Trophoblast cell (in vitro differentiated cells and primary cell): ENCODE results near the gene ZNF618.

Experiments
- DNase-seq, 2 donors: peaks; one replicate each; pipeline ENCODE4 v3.0.0-alpha.2; 2016
- H2AFZ ChIP-seq: 2 replicates; pipeline ENCODE4 v1.6.1; 2013; ENCODE audit warnings: low read length, moderate library complexity, mild to moderate bottlenecking; ENCODE audit not compliant: insufficient read depth, poor library complexity
- H2AK5ac ChIP-seq: 2 replicates; pipeline ENCODE4 v1.6.1; 2013; ENCODE audit warnings: mild to moderate bottlenecking, low read length
- H2BK120ac ChIP-seq: 2 replicates; pipeline ENCODE4 v1.6.1; 2013; ENCODE audit warnings: low read length, mild to moderate bottlenecking, moderate library complexity; ENCODE audit not compliant: insufficient read depth, poor library complexity
- H2BK12ac ChIP-seq: 2 replicates; pipeline ENCODE4 v1.6.1; 2013; ENCODE audit warnings: mild to moderate bottlenecking, low read length, moderate library complexity
- H2BK5ac ChIP-seq: 2 replicates; pipeline ENCODE4 v1.6.1; 2013; ENCODE audit warnings: low read length, low read depth, moderate library complexity, mild to moderate bottlenecking; ENCODE audit not compliant: poor library complexity
- H3K14ac ChIP-seq: 2 replicates; pipeline ENCODE4 v1.6.1; 2013; ENCODE audit warnings: mild to moderate bottlenecking, low read length
- H3K18ac ChIP-seq: 2 replicates; pipeline ENCODE4 v1.6.1; 2013; ENCODE audit warnings: mild to moderate bottlenecking, low read length
- H3K23ac ChIP-seq: 2 replicates; pipeline ENCODE4 v1.6.1; 2013; ENCODE audit warnings: low read length
- H3K27ac ChIP-seq: 2 replicates; pipeline ENCODE4 v1.5.1; 2013; ENCODE audit warnings: low read depth, mild to moderate bottlenecking, inconsistent platforms, low read length, moderate library complexity
- H3K27me3 ChIP-seq: 2 replicates; pipeline ENCODE4 v1.6.1; 2013; ENCODE audit warnings: inconsistent platforms, mild to moderate bottlenecking, low read length, moderate library complexity; ENCODE audit not compliant: insufficient read depth
- H3K36me3 ChIP-seq, 2 experiments: 1 replicate in 1 of 2; 2 replicates in 1 of 2; pipeline ENCODE4 v1.6.1; 2013; ENCODE audit warnings: low read length in 2 of 2, mild to moderate bottlenecking in 2 of 2, moderate library complexity in 1 of 2; ENCODE audit not compliant: insufficient read depth in 2 of 2, control insufficient read depth in 1 of 2
- H3K4ac ChIP-seq: 2 replicates; pipeline ENCODE4 v1.6.1; 2013; ENCODE audit warnings: low read depth, mild to moderate bottlenecking, low read length, moderate library complexity
- H3K4me1 ChIP-seq, 2 experiments: 1 replicate in 1 of 2; 2 replicates in 1 of 2; pipeline ENCODE4 v1.6.1; 2013; ENCODE audit warnings: low read length in 2 of 2, mild to moderate bottlenecking in 2 of 2, moderate library complexity in 1 of 2; ENCODE audit not compliant: insufficient read depth in 2 of 2, control insufficient read depth in 1 of 2
- H3K4me2 ChIP-seq: 2 replicates; pipeline ENCODE4 v1.6.1; 2013; ENCODE audit warnings: inconsistent platforms, mild to moderate bottlenecking, low read length, moderate library complexity
- H3K4me3 ChIP-seq: 2 replicates; pipeline ENCODE4 v1.5.1; 2013; ENCODE audit warnings: mild to moderate bottlenecking, low read depth, low read length, inconsistent platforms
- H3K79me1 ChIP-seq: one replicate; pipeline ENCODE4 v1.6.1; 2013; ENCODE audit warnings: low read length
- H3K79me2 ChIP-seq: 2 replicates; pipeline ENCODE4 v1.6.1; 2013; ENCODE audit warnings: low read length, mild to moderate bottlenecking; ENCODE audit not compliant: control insufficient read depth, insufficient read depth, poor library complexity
- H3K9ac ChIP-seq: 2 replicates; pipeline ENCODE4 v1.6.1; 2013; ENCODE audit warnings: mild to moderate bottlenecking, low read length
- H3K9me3 ChIP-seq: 2 replicates; pipeline ENCODE4 v1.6.1; 2013; ENCODE audit warnings: low read depth, mild to moderate bottlenecking, control low read depth, inconsistent platforms, low read length; ENCODE audit not compliant: insufficient read depth
- H4K12ac ChIP-seq: 2 replicates; pipeline ENCODE4 v1.6.1; 2013; ENCODE audit warnings: low read depth, mild to moderate bottlenecking, low read length, moderate library complexity
- H4K8ac ChIP-seq: 2 replicates; pipeline ENCODE4 v1.6.1; 2013; ENCODE audit warnings: low read depth, mild to moderate bottlenecking, low read length, moderate library complexity
- H4K91ac ChIP-seq: one replicate; pipeline ENCODE4 v1.6.1; 2013; ENCODE audit warnings: low read depth, mild to moderate bottlenecking, low read length, moderate library complexity
- WGBS: extraction: QIAGEN DNeasy Blood & Tissue Kit; methylation state at CpG from one replicate; pipeline ENCODE4 v1.1.7; 2013; ENCODE audit warnings: missing lambda C conversion rate; ENCODE audit not compliant: insufficient read length, insufficient coverage; ENCODE audit errors: extremely low coverage; 5-methylcytosine and 5-hydroxymethylcytosine counted together

The ZNF618 gene

GRCh38 chr9:114002271-114002985 lies 126.3 kb downstream of the ZNF618 start:
- no peak overlapping the region for H2BK120ac ChIP-seq
- H3K4me3 ChIP-seq, result no peak overlapping the region
- peaks cover 9 to 10% of the 10 kb centered on the region in 2 experiments for H3K36me3 ChIP-seq
- H3K4me2 ChIP-seq, result no peak overlapping the region
- no peaks in the 10 kb centered on the region for H3K79me2 ChIP-seq
- H2AK5ac ChIP-seq, result no peak overlapping the region
- peaks cover 9% of the 10 kb centered on the region for H3K9me3 ChIP-seq
- no CpG with 5 or more reads among the region's 14 CpGs for WGBS
- no peak overlapping the region for H3K4ac ChIP-seq
- H3K18ac ChIP-seq, result no peak overlapping the region
- H3K9ac ChIP-seq, result no peak overlapping the region
- H3K4me1 ChIP-seq, result no peaks in the 10 kb centered on the region
- no peak for DNase-seq
- H2BK5ac ChIP-seq, result no peak overlapping the region
- no peak overlapping the region for H4K8ac ChIP-seq
- H3K27ac ChIP-seq, result no peak overlapping the region
- no peaks in the 10 kb centered on the region for H3K27me3 ChIP-seq
- H3K14ac ChIP-seq, result no peak overlapping the region
- no peak overlapping the region for H2BK12ac ChIP-seq
- no peak overlapping the region for H3K23ac ChIP-seq
- no peak overlapping the region for H4K91ac ChIP-seq
- no peak overlapping the region for H2AFZ ChIP-seq
- H3K79me1 ChIP-seq, result no peaks in the 10 kb centered on the region
- H4K12ac ChIP-seq, result no peak overlapping the region

GRCh38 chr9:114002986-114003350 lies 126.9 kb downstream of the ZNF618 start:
- no peak overlapping the region for H2AK5ac ChIP-seq
- no peak overlapping the region for H3K27ac ChIP-seq
- H3K4me1 ChIP-seq, result no peaks in the 10 kb centered on the region
- peaks cover 9% of the 10 kb centered on the region for H3K9me3 ChIP-seq
- H4K91ac ChIP-seq, result no peak overlapping the region
- no peak overlapping the region for H3K4ac ChIP-seq
- no peaks in the 10 kb centered on the region for H3K79me1 ChIP-seq
- H2AFZ ChIP-seq, result no peak overlapping the region
- H3K27me3 ChIP-seq, result no peaks in the 10 kb centered on the region
- H3K4me2 ChIP-seq, result no peak overlapping the region
- no peak overlapping the region for H3K4me3 ChIP-seq
- no peak overlapping the region for H4K12ac ChIP-seq
- WGBS, result no CpG with 5 or more reads among the region's 5 CpGs
- no peak overlapping the region for H3K23ac ChIP-seq
- no peak overlapping the region for H2BK12ac ChIP-seq
- H4K8ac ChIP-seq, result no peak overlapping the region
- no peak overlapping the region for H2BK5ac ChIP-seq
- peaks cover 9 to 10% of the 10 kb centered on the region in 2 experiments for H3K36me3 ChIP-seq
- no peak overlapping the region for H3K9ac ChIP-seq
- H3K14ac ChIP-seq, result no peak overlapping the region
- H3K79me2 ChIP-seq, result no peaks in the 10 kb centered on the region
- no peak overlapping the region for H2BK120ac ChIP-seq
- DNase-seq, result no peak
- no peak overlapping the region for H3K18ac ChIP-seq

- Histone ChIP-seq H3K9me3 (peaks cover 9% of the 10 kb centered on the region), H3K27me3 (no peaks in the 10 kb centered on the region), H3K4me1 (no peaks in the 10 kb centered on the region), H2AK5ac (no peak overlapping the region), H3K23ac (no peak overlapping the region), H3K4me3 (no peak overlapping the region), H3K4ac (no peak overlapping the region), H2BK5ac (no peak overlapping the region), H2AFZ (no peak overlapping the region), H3K9ac (no peak overlapping the region), H4K91ac (no peak overlapping the region), H3K27ac (no peak overlapping the region), H2BK12ac (no peak overlapping the region), H2BK120ac (no peak overlapping the region), H3K79me1 (no peaks in the 10 kb centered on the region), H3K14ac (no peak overlapping the region), H3K79me2 (no peaks in the 10 kb centered on the region), H4K8ac (no peak overlapping the region), H3K4me2 (no peak overlapping the region), H4K12ac (no peak overlapping the region), H3K36me3 (peaks cover 9 to 10% of the 10 kb centered on the region in 2 experiments), H3K18ac (no peak overlapping the region)
- no CpG with 5 or more reads among the region's 7 CpGs for WGBS
- DNase-seq, result no peak
These were observed 127.2 kb downstream of the ZNF618 start for GRCh38 chr9:114003351-114003750.

GRCh38 chr9:114003758-114004157 lies 127.6 kb downstream of the ZNF618 start:
- no peak overlapping the region for H3K27ac ChIP-seq
- no peak overlapping the region for H3K14ac ChIP-seq
- WGBS, result no CpG with 5 or more reads among the region's 5 CpGs

More at GRCh38 chr9:114003758-114004157, 127.6 kb downstream of the ZNF618 start:
- Histone ChIP-seq H2BK5ac (no peak overlapping the region), H2AFZ (no peak overlapping the region), H3K4me1 (no peaks in the 10 kb centered on the region), H3K4me3 (no peak overlapping the region), H2AK5ac (no peak overlapping the region), H4K8ac (no peak overlapping the region), H3K27me3 (no peaks in the 10 kb centered on the region), H3K18ac (no peak overlapping the region), H3K36me3 (peaks cover 9 to 10% of the 10 kb centered on the region in 2 experiments), H4K91ac (no peak overlapping the region), H3K4ac (no peak overlapping the region), H4K12ac (no peak overlapping the region), H3K23ac (no peak overlapping the region), H3K9ac (no peak overlapping the region), H3K9me3 (peaks cover 10% of the 10 kb centered on the region), H2BK12ac (no peak overlapping the region), H3K79me1 (no peaks in the 10 kb centered on the region), H2BK120ac (no peak overlapping the region), H3K79me2 (no peaks in the 10 kb centered on the region), H3K4me2 (no peak overlapping the region)
- DNase-seq, result peak in 1 of 2 donors; percentile 15
